HG03520 (cell line): ENCODE results near the gene SGMS1.

Source experiments
- ATAC-seq: cut with Tn5 transposase; IDR thresholded peaks from one replicate; pipeline ENCODE4 v1.9.1; 2021; ENCODE audit warnings: mild to moderate bottlenecking, moderate library complexity; ENCODE audit not compliant: unreplicated experiment

The SGMS1 gene

GRCh38 chr10:50316695-50317648, 306.8 kb downstream of the SGMS1 start:
- no peak for ATAC-seq

- ATAC-seq, result no peak
Measured at GRCh38 chr10:50316174-50316573, 307.6 kb downstream of the SGMS1 start.

- no peak for ATAC-seq
Measured at GRCh38 chr10:50315424-50315823, 308.3 kb downstream of the SGMS1 start.

- ATAC-seq, result no peak
Measured at GRCh38 chr10:50314169-50315071, 309.3 kb downstream of the SGMS1 start.

GRCh38 chr10:50312464-50313437, 311.0 kb downstream of the SGMS1 start:
- ATAC-seq, result no peak

- ATAC-seq, result peak; percentile 86
Measured at GRCh38 chr10:50310560-50311174, 313.1 kb downstream of the SGMS1 start.

GRCh38 chr10:50309342-50309741, 314.4 kb downstream of the SGMS1 start:
- no peak for ATAC-seq

- no peak for ATAC-seq
Measured at GRCh38 chr10:50304660-50305059, 319.1 kb downstream of the SGMS1 start.

GRCh38 chr10:50299948-50300669, 323.6 kb downstream of the SGMS1 start:
- no peak for ATAC-seq

- no peak for ATAC-seq
Measured at GRCh38 chr10:50295367-50295766, 328.4 kb downstream of the SGMS1 start.

- no peak for ATAC-seq
Measured at GRCh38 chr10:50294582-50294981, 329.2 kb downstream of the SGMS1 start.

- no peak for ATAC-seq
Measured at GRCh38 chr10:50293513-50294313, 330.0 kb downstream of the SGMS1 start.

- no peak for ATAC-seq
Measured at GRCh38 chr10:50291261-50291850, 332.4 kb downstream of the SGMS1 start.

GRCh38 chr10:50289196-50289595, 334.6 kb downstream of the SGMS1 start:
- ATAC-seq, result no peak

- ATAC-seq, result no peak
Measured at GRCh38 chr10:50286996-50287803, 336.6 kb downstream of the SGMS1 start.

GRCh38 chr10:50286517-50286916, 337.2 kb downstream of the SGMS1 start:
- no peak for ATAC-seq

- no peak for ATAC-seq
Measured at GRCh38 chr10:50281967-50282522, 341.7 kb downstream of the SGMS1 start.
